Trophoblast cell (in vitro differentiated cells and primary cell): ENCODE data around the gene SEC31B.

Experiments
- DNase-seq, 2 donors: peaks; one replicate each; pipeline ENCODE4 v3.0.0-alpha.2; 2016
- H2AFZ ChIP-seq: 2 replicates; pipeline ENCODE4 v1.6.1; 2013; ENCODE audit warnings: low read length, moderate library complexity, mild to moderate bottlenecking; ENCODE audit not compliant: insufficient read depth, poor library complexity
- H2AK5ac ChIP-seq: 2 replicates; pipeline ENCODE4 v1.6.1; 2013; ENCODE audit warnings: mild to moderate bottlenecking, low read length
- H2BK120ac ChIP-seq: 2 replicates; pipeline ENCODE4 v1.6.1; 2013; ENCODE audit warnings: low read length, mild to moderate bottlenecking, moderate library complexity; ENCODE audit not compliant: insufficient read depth, poor library complexity
- H2BK12ac ChIP-seq: 2 replicates; pipeline ENCODE4 v1.6.1; 2013; ENCODE audit warnings: mild to moderate bottlenecking, low read length, moderate library complexity
- H2BK5ac ChIP-seq: 2 replicates; pipeline ENCODE4 v1.6.1; 2013; ENCODE audit warnings: low read length, low read depth, moderate library complexity, mild to moderate bottlenecking; ENCODE audit not compliant: poor library complexity
- H3K14ac ChIP-seq: 2 replicates; pipeline ENCODE4 v1.6.1; 2013; ENCODE audit warnings: mild to moderate bottlenecking, low read length
- H3K18ac ChIP-seq: 2 replicates; pipeline ENCODE4 v1.6.1; 2013; ENCODE audit warnings: mild to moderate bottlenecking, low read length
- H3K23ac ChIP-seq: 2 replicates; pipeline ENCODE4 v1.6.1; 2013; ENCODE audit warnings: low read length
- H3K27ac ChIP-seq: 2 replicates; pipeline ENCODE4 v1.5.1; 2013; ENCODE audit warnings: low read depth, mild to moderate bottlenecking, inconsistent platforms, low read length, moderate library complexity
- H3K27me3 ChIP-seq: 2 replicates; pipeline ENCODE4 v1.6.1; 2013; ENCODE audit warnings: inconsistent platforms, mild to moderate bottlenecking, low read length, moderate library complexity; ENCODE audit not compliant: insufficient read depth
- H3K36me3 ChIP-seq, 2 experiments: 1 replicate in 1 of 2; 2 replicates in 1 of 2; pipeline ENCODE4 v1.6.1; 2013; ENCODE audit warnings: low read length in 2 of 2, mild to moderate bottlenecking in 2 of 2, moderate library complexity in 1 of 2; ENCODE audit not compliant: insufficient read depth in 2 of 2, control insufficient read depth in 1 of 2
- H3K4ac ChIP-seq: 2 replicates; pipeline ENCODE4 v1.6.1; 2013; ENCODE audit warnings: low read depth, mild to moderate bottlenecking, low read length, moderate library complexity
- H3K4me1 ChIP-seq, 2 experiments: 1 replicate in 1 of 2; 2 replicates in 1 of 2; pipeline ENCODE4 v1.6.1; 2013; ENCODE audit warnings: low read length in 2 of 2, mild to moderate bottlenecking in 2 of 2, moderate library complexity in 1 of 2; ENCODE audit not compliant: insufficient read depth in 2 of 2, control insufficient read depth in 1 of 2
- H3K4me2 ChIP-seq: 2 replicates; pipeline ENCODE4 v1.6.1; 2013; ENCODE audit warnings: inconsistent platforms, mild to moderate bottlenecking, low read length, moderate library complexity
- H3K4me3 ChIP-seq: 2 replicates; pipeline ENCODE4 v1.5.1; 2013; ENCODE audit warnings: mild to moderate bottlenecking, low read depth, low read length, inconsistent platforms
- H3K79me1 ChIP-seq: one replicate; pipeline ENCODE4 v1.6.1; 2013; ENCODE audit warnings: low read length
- H3K79me2 ChIP-seq: 2 replicates; pipeline ENCODE4 v1.6.1; 2013; ENCODE audit warnings: low read length, mild to moderate bottlenecking; ENCODE audit not compliant: control insufficient read depth, insufficient read depth, poor library complexity
- H3K9ac ChIP-seq: 2 replicates; pipeline ENCODE4 v1.6.1; 2013; ENCODE audit warnings: mild to moderate bottlenecking, low read length
- H3K9me3 ChIP-seq: 2 replicates; pipeline ENCODE4 v1.6.1; 2013; ENCODE audit warnings: low read depth, mild to moderate bottlenecking, control low read depth, inconsistent platforms, low read length; ENCODE audit not compliant: insufficient read depth
- H4K12ac ChIP-seq: 2 replicates; pipeline ENCODE4 v1.6.1; 2013; ENCODE audit warnings: low read depth, mild to moderate bottlenecking, low read length, moderate library complexity
- H4K8ac ChIP-seq: 2 replicates; pipeline ENCODE4 v1.6.1; 2013; ENCODE audit warnings: low read depth, mild to moderate bottlenecking, low read length, moderate library complexity
- H4K91ac ChIP-seq: one replicate; pipeline ENCODE4 v1.6.1; 2013; ENCODE audit warnings: low read depth, mild to moderate bottlenecking, low read length, moderate library complexity
- WGBS: extraction: QIAGEN DNeasy Blood & Tissue Kit; methylation state at CpG from one replicate; pipeline ENCODE4 v1.1.7; 2013; ENCODE audit warnings: missing lambda C conversion rate; ENCODE audit not compliant: insufficient read length, insufficient coverage; ENCODE audit errors: extremely low coverage; 5-methylcytosine and 5-hydroxymethylcytosine counted together

SEC31B gene

GRCh38 chr10:100498059-100498458 is 21.6 kb downstream of the SEC31B start:
- no peak overlapping the region for H4K12ac ChIP-seq
- no peaks in the 10 kb centered on the region for H3K27me3 ChIP-seq
- H3K4me3 ChIP-seq, result peak overlapping the region; percentile 33
- H3K9ac ChIP-seq, result no peak overlapping the region
- H2BK12ac ChIP-seq, result no peak overlapping the region
- H3K79me1 ChIP-seq, result no peaks in the 10 kb centered on the region
- H3K23ac ChIP-seq, result no peak overlapping the region
- peaks cover 6 to 9% of the 10 kb centered on the region in 2 experiments for H3K36me3 ChIP-seq
- no peaks in the 10 kb centered on the region for H3K79me2 ChIP-seq
- no peak overlapping the region for H3K4me2 ChIP-seq
- H2AK5ac ChIP-seq, result no peak overlapping the region
- peaks cover 2% of the 10 kb centered on the region for H3K9me3 ChIP-seq
- no peaks in the 10 kb centered on the region for H3K4me1 ChIP-seq
- no peak overlapping the region for H2BK120ac ChIP-seq
- WGBS, result no CpG with 5 or more reads among the region's 4 CpGs
- no peak overlapping the region for H3K4ac ChIP-seq
- no peak overlapping the region for H4K91ac ChIP-seq
- H3K27ac ChIP-seq, result no peak overlapping the region
- no peak overlapping the region for H4K8ac ChIP-seq
- H3K18ac ChIP-seq, result no peak overlapping the region
- no peak overlapping the region for H2BK5ac ChIP-seq
- no peak for DNase-seq
- H2AFZ ChIP-seq, result no peak overlapping the region
- H3K14ac ChIP-seq, result no peak overlapping the region

GRCh38 chr10:100496567-100496966 is 23.1 kb downstream of the SEC31B start:
- Histone ChIP-seq H3K79me2 (no peaks in the 10 kb centered on the region), H4K8ac (no peak overlapping the region), H3K27ac (no peak overlapping the region), H2AFZ (no peak overlapping the region), H2AK5ac (no peak overlapping the region), H3K4me3 (no peak overlapping the region), H3K27me3 (no peaks in the 10 kb centered on the region), H3K4ac (no peak overlapping the region), H3K4me2 (no peak overlapping the region), H3K18ac (no peak overlapping the region), H3K36me3 (peaks cover 6 to 9% of the 10 kb centered on the region in 2 experiments), H3K9ac (no peak overlapping the region), H4K91ac (no peak overlapping the region), H3K9me3 (peaks cover 2% of the 10 kb centered on the region), H4K12ac (no peak overlapping the region), H2BK12ac (no peak overlapping the region), H2BK120ac (no peak overlapping the region), H3K4me1 (no peaks in the 10 kb centered on the region), H3K23ac (no peak overlapping the region), H2BK5ac (no peak overlapping the region), H3K14ac (no peak overlapping the region), H3K79me1 (no peaks in the 10 kb centered on the region)
- WGBS, result no CpG with 5 or more reads among the region's 2 CpGs
- no peak for DNase-seq

GRCh38 chr10:100490531-100490930 is 29.1 kb downstream of the SEC31B start:
- no peak overlapping the region for H2AFZ ChIP-seq
- H2AK5ac ChIP-seq, result no peak overlapping the region
- H3K27ac ChIP-seq, result no peak overlapping the region
- no peak overlapping the region for H4K8ac ChIP-seq
- no peak overlapping the region for H2BK120ac ChIP-seq
- H3K9me3 ChIP-seq, result peaks cover 10% of the 10 kb centered on the region
- H3K27me3 ChIP-seq, result peaks cover 10% of the 10 kb centered on the region
- H3K9ac ChIP-seq, result no peak overlapping the region
- no peaks in the 10 kb centered on the region for H3K79me2 ChIP-seq
- H2BK12ac ChIP-seq, result no peak overlapping the region
- H3K36me3 ChIP-seq, result peaks cover 5 to 6% of the 10 kb centered on the region in 2 experiments
- no peak overlapping the region for H3K18ac ChIP-seq
- H3K4me3 ChIP-seq, result no peak overlapping the region
- H2BK5ac ChIP-seq, result no peak overlapping the region
- H3K4me1 ChIP-seq, result no peaks in the 10 kb centered on the region
- no CpG with 5 or more reads among the region's 2 CpGs for WGBS
- peak; percentile 17 to 45 for DNase-seq
- H4K91ac ChIP-seq, result no peak overlapping the region
- H4K12ac ChIP-seq, result no peak overlapping the region
- H3K4ac ChIP-seq, result no peak overlapping the region
- H3K79me1 ChIP-seq, result no peaks in the 10 kb centered on the region
- no peak overlapping the region for H3K4me2 ChIP-seq
- H3K14ac ChIP-seq, result no peak overlapping the region
- no peak overlapping the region for H3K23ac ChIP-seq

GRCh38 chr10:100489396-100489795 is 30.3 kb downstream of the SEC31B start:
- no peak for DNase-seq
- no CpG with 5 or more reads among the region's 5 CpGs for WGBS
- Histone ChIP-seq H2BK120ac (no peak overlapping the region), H3K4me1 (no peaks in the 10 kb centered on the region), H2AK5ac (no peak overlapping the region), H3K27ac (no peak overlapping the region), H3K14ac (no peak overlapping the region), H3K4me3 (no peak overlapping the region), H4K12ac (no peak overlapping the region), H3K9me3 (peaks cover 10% of the 10 kb centered on the region), H2BK5ac (no peak overlapping the region), H3K36me3 (peaks cover 5 to 6% of the 10 kb centered on the region in 2 experiments), H3K23ac (no peak overlapping the region), H2AFZ (no peak overlapping the region), H4K91ac (no peak overlapping the region), H3K4me2 (no peak overlapping the region), H3K4ac (no peak overlapping the region), H3K79me2 (no peaks in the 10 kb centered on the region), H3K9ac (no peak overlapping the region), H4K8ac (no peak overlapping the region), H2BK12ac (no peak overlapping the region), H3K79me1 (no peaks in the 10 kb centered on the region), H3K18ac (no peak overlapping the region), H3K27me3 (peaks cover 13% of the 10 kb centered on the region)
